Activated CD8-positive, alpha-beta T cell treated with anti-CD3 and anti-CD28 coated beads for 36 hours (primary cell): ENCODE measurements around the gene ABCA6. TPM values are rescaled to one million over a fixed set of nuclear protein-coding genes. Genes with fewer than 3 reads are reported as not detected.

Experiments used
- ATAC-seq: fragments of 200-7000 bp; cut with Tn5 transposase; one replicate; pipeline ENCODE4 v1.10.0; 2021; ENCODE audit warnings: mild to moderate bottlenecking, moderate library complexity
- CTCF ChIA-PET: fragments of 350-600 bp; sonication (Branson Sonifier 250); formaldehyde crosslinking; loops from one replicate; lab custom pipeline; 2021; ENCODE audit warnings: antibody characterized with exemption; lab: Charles Lee
- POLR2A ChIA-PET: fragments of 350-600 bp; sonication (Branson Sonifier 250); formaldehyde crosslinking; loops from one replicate; lab custom pipeline; 2021; ENCODE audit warnings: antibody characterized with exemption; lab: Charles Lee
- DNase-seq: peaks from one replicate; pipeline ENCODE4 v3.0.0-alpha.2; 2020
- H3K27ac Mint-ChIP-seq: one replicate; pipeline ENCODE4 v1.8.0; 2021; ENCODE audit warnings: mild to moderate bottlenecking, mixed read lengths
- H3K27me3 Mint-ChIP-seq: one replicate; pipeline ENCODE4 v1.8.0; 2021; ENCODE audit warnings: mixed read lengths
- H3K36me3 Mint-ChIP-seq: one replicate; pipeline ENCODE4 v1.8.0; 2021; ENCODE audit warnings: low read depth, mixed read lengths
- H3K4me1 Mint-ChIP-seq: one replicate; pipeline ENCODE4 v1.8.0; 2021; ENCODE audit warnings: low read depth, mixed read lengths
- H3K4me3 Mint-ChIP-seq: one replicate; pipeline ENCODE4 v1.8.0; 2021; ENCODE audit warnings: mild to moderate bottlenecking, moderate library complexity, mixed read lengths
- H3K9me3 Mint-ChIP-seq: one replicate; pipeline ENCODE4 v1.8.0; 2021; ENCODE audit warnings: mixed read lengths
- CTCF ChIP-seq: fragments of 200-600 bp; IDR thresholded peaks from one replicate; pipeline ENCODE4 v1.8.0; 2022; ENCODE audit warnings: antibody characterized with exemption, mild to moderate bottlenecking
- intact Hi-C: fragments of 100-400 bp; cut with micrococcal nuclease; formaldehyde crosslinking; loops from one replicate; pipeline ENCODE4 v1.10.0; 2022
- microRNA-seq: library from miRNA; unstranded; fragments of <30 nt; microRNA quantifications from one replicate; pipeline ENCODE4 v1.2.0, GENCODE V29; 2022; ENCODE audit warnings: borderline microRNAs expressed, borderline replicate concordance
- total RNA-seq, 2 experiments: library from RNA; stranded (reverse); gene quantifications; one replicate each; pipeline ENCODE4 v1.2.3, GENCODE V29; 2021

The ABCA6 gene
- total RNA-seq, 2 experiments from 2014 or later, result not detected

DNA sequence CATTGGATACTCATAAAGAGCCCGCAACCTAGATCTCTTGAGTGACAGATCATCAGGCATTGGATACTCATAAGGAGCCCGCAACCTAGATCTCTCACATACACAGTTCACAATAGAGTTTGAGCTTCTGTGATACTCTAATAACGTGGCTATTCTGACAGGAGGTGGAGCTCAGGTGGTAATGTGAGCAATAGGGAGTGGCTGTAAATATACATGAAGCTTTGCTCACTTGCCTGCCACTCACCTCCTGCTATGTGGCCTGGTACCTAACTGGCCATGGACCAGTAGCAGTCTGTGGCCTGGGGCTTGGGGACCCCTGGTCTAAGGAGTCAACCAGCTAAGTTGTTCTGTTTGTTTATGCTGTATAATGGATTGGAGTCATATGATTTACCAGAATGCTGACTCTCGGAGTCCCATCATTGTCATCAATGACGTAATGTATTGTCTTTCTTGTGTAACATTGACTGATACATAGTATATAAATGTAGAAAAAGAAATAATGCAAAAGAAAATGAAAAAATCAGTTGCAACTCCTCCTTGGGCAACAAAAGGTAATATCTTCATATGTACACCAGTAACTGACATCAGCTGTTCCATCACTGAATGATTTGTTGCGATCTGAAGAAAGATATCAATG lies 98.5 kb downstream of the ABCA6 start:
- H3K27ac Mint-ChIP-seq, result no peak overlapping the region
- DNase-seq, result no peak
- ChIA-PET POLR2A (no interaction called here), CTCF (no interaction called here)
- no peak for TF ChIP-seq CTCF
- peaks cover 8% of the 10 kb centered on the region for H3K4me1 Mint-ChIP-seq
- no peaks in the 10 kb centered on the region for H3K36me3 Mint-ChIP-seq
- H3K9me3 Mint-ChIP-seq, result peaks cover 1% of the 10 kb centered on the region
- H3K4me3 Mint-ChIP-seq, result no peak overlapping the region
- H3K27me3 Mint-ChIP-seq, result no peaks in the 10 kb centered on the region
- intact Hi-C loops, result no loop called here
- ATAC-seq, result no peak

- TF ChIP-seq CTCF, result no peak
- DNase-seq (no peak), ATAC-seq (no peak)
- ChIA-PET POLR2A (no interaction called here), CTCF (no interaction called here)
- Mint-ChIP-seq H3K9me3 (peaks cover 4% of the 10 kb centered on the region), H3K4me3 (no peak overlapping the region), H3K27ac (no peak overlapping the region), H3K36me3 (no peaks in the 10 kb centered on the region), H3K4me1 (no peaks in the 10 kb centered on the region), H3K27me3 (no peaks in the 10 kb centered on the region)
- intact Hi-C loops, result no loop called here
Measured at GRCh38 chr17:69042308-69042707, 99.4 kb downstream of the ABCA6 start.

DNA sequence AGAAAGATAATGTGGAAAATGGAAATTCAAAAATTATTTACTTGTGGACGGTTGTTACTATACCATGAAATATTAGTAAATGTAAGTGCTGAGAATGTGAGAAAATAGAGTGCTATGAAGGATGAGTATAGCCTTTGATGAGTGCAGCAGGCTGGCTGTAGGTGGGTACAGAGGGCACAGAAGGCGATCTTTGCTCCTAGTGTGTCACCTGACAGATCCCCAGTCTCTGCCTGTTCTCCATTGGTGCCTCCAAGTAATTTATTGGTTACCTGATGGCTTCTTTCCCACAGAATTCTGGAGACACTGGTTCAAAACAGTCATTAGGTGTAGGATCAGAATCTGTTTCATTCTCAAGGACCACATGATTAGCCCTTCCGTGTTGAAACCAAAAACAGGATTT lies 109.9 kb downstream of the ABCA6 start:
- intact Hi-C loops, result no loop called here
- no peaks in the 10 kb centered on the region for H3K36me3 Mint-ChIP-seq
- ChIA-PET CTCF (no interaction called here), POLR2A (no interaction called here)
- no peak overlapping the region for H3K27ac Mint-ChIP-seq
- DNase-seq (no peak), ATAC-seq (no peak)
- H3K27me3 Mint-ChIP-seq, result peaks cover 2% of the 10 kb centered on the region
- no peak for TF ChIP-seq CTCF
- H3K9me3 Mint-ChIP-seq, result peaks cover 4% of the 10 kb centered on the region
- no peaks in the 10 kb centered on the region for H3K4me1 Mint-ChIP-seq
- H3K4me3 Mint-ChIP-seq, result no peak overlapping the region

- ATAC-seq (no peak), DNase-seq (no peak)
- Mint-ChIP-seq H3K4me3 (no peak overlapping the region), H3K27me3 (peaks cover 2% of the 10 kb centered on the region), H3K27ac (no peak overlapping the region), H3K4me1 (no peaks in the 10 kb centered on the region), H3K9me3 (no peaks in the 10 kb centered on the region), H3K36me3 (no peaks in the 10 kb centered on the region)
- TF ChIP-seq CTCF, result no peak
- intact Hi-C loops, result no loop called here
- ChIA-PET CTCF (no interaction called here), POLR2A (no interaction called here)
Measured at GRCh38 chr17:69030169-69030568, 111.5 kb downstream of the ABCA6 start.

Small RNA genes within 50 kb of the gene (microRNA-seq; reads per million reads assigned to microRNA genes)
- not detected for gene MIR4524A
- gene MIR4524B, result not detected

Other genes starting within 250 kb of the ABCA6 start
- gene ABCA8, start 186.5 kb downstream of the ABCA6 start, total RNA-seq, result not detected
- not detected for gene ABCA9, start 81.0 kb downstream of the ABCA6 start, total RNA-seq
- gene ABCA10, start 86.9 kb upstream of the ABCA6 start, total RNA-seq, result under 1 TPM in 1 of 2 experiments, not detected in 1; 0.45 TPM
- 10 to 100 TPM; 12.4 to 13.2 TPM for gene ABCA5, start 185.2 kb upstream of the ABCA6 start, total RNA-seq